ENCODE measurements around the gene HS6ST3.

Gene HS6ST3

DNA sequence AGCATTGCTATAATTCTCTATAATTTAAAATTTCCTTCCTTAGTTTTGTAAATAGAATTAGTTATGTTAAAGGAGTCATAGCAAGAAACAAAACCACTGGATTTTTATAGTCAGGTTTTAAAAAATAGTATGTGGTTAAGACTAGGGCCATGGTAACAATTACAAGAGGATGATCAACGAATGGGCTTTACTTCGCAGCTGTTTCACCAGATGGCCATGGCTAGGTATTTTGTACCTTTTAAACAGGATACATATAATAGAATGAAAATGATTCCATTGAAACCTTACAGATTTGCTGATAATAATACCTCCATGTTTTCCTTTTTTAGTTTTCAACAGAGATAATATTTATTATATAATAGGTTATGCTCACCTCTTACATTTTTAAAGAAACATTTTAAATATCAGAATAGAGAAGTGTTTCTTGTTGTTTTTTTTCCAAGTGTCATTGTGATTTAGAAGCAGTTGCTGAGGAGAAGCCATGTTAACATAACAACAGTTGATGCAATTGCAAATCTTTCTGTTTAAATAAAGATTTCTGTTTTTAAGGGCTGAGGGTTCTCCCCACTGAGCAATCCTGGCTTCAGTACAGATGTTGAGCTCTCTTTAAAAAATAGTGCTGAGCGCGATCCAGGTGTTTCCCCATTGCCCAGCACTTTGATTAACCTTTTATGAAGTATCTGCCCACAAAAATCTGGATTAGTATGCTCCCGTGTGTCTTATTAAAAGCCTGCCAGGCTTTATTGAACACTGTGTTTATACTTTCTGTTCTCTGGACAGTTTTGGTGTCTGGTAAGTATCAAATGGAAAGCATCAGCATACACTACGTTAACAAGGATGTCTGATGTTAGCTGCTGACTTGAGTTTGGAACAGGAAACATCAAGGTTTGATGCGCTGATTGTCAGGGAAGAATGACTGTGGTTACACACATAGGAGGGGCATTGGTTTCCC, 205.3 kb downstream of the HS6ST3 start:
- Histone ChIP-seq H3K9ac (ENCODE audit: low read length) (no peak overlapping the region), H3K36me3 (ENCODE audit: insufficient read depth, low read length) (no peaks in the 10 kb centered on the region), H3F3A (ENCODE audit: insufficient read depth, low read length) (no peaks in the 10 kb centered on the region), H3K27ac (ENCODE audit: low read depth, low read length, poor library complexity, severe bottlenecking) (no peak overlapping the region), H3K4me1 (ENCODE audit: insufficient read depth, low read length, severe bottlenecking) (no peaks in the 10 kb centered on the region), H3K9me2 (ENCODE audit: low read depth, low read length) (no peaks in the 10 kb centered on the region), H3K79me2 (ENCODE audit: insufficient read depth, low read length) (no peaks in the 10 kb centered on the region), H3K4me3 (ENCODE audit: low read depth, low read length, poor library complexity, severe bottlenecking) (no peak overlapping the region), H3K4me2 (ENCODE audit: low read length) (no peak overlapping the region), H3K27me3 (ENCODE audit: insufficient read depth, low read length) (no peaks in the 10 kb centered on the region), H2AFZ (ENCODE audit: low read length) (no peak overlapping the region), H4K20me1 (ENCODE audit: insufficient read depth, low read length) (no peaks in the 10 kb centered on the region), H3K9me3 (ENCODE audit: low read length) (no peaks in the 10 kb centered on the region)
- no peak for TF ChIP-seq EZH2 (IDR thresholded peaks at IDR 0.05; ENCODE audit: borderline replicate concordance, low read length)
- TF ChIP-seq, protein P1, sequence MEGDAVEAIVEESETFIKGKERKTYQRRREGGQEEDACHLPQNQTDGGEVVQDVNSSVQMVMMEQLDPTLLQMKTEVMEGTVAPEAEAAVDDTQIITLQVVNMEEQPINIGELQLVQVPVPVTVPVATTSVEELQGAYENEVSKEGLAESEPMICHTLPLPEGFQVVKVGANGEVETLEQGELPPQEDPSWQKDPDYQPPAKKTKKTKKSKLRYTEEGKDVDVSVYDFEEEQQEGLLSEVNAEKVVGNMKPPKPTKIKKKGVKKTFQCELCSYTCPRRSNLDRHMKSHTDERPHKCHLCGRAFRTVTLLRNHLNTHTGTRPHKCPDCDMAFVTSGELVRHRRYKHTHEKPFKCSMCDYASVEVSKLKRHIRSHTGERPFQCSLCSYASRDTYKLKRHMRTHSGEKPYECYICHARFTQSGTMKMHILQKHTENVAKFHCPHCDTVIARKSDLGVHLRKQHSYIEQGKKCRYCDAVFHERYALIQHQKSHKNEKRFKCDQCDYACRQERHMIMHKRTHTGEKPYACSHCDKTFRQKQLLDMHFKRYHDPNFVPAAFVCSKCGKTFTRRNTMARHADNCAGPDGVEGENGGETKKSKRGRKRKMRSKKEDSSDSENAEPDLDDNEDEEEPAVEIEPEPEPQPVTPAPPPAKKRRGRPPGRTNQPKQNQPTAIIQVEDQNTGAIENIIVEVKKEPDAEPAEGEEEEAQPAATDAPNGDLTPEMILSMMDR (IDR thresholded peaks at IDR 0.05; ENCODE audit: low read length) = no peak

DNA sequence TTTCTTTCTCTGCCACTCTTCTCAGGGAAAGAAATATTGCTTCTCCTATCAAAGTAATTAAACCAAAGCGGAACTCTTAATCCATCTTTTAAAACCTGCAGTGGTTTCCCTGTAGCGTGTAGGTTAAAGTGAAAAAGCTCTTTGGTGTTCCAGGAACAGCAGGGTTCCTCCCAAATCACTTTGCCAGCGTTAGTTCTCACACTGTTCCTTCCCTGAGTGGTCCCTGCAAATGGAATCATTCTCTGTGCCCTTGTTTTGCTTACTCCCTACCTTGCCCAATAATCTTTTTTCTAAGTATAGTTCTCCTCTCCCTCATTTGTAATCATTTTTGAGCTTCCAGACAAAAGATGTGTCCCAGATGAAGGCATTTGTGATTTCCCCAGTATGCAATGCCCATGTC, 207.5 kb downstream of the HS6ST3 start:
- TF ChIP-seq, protein P1 (IDR thresholded peaks at IDR 0.05; ENCODE audit: low read length) = no peak
- TF ChIP-seq EZH2 (IDR thresholded peaks at IDR 0.05; ENCODE audit: borderline replicate concordance, low read length) = no peak
- no peaks in the 10 kb centered on the region for H3K4me1 ChIP-seq (ENCODE audit: insufficient read depth, low read length, severe bottlenecking)
- H3K4me2 ChIP-seq (ENCODE audit: low read length) = no peak overlapping the region
- no peak overlapping the region for H3K4me3 ChIP-seq (ENCODE audit: low read depth, low read length, poor library complexity, severe bottlenecking)
- H3F3A ChIP-seq (ENCODE audit: insufficient read depth, low read length) = no peaks in the 10 kb centered on the region
- no peaks in the 10 kb centered on the region for H3K36me3 ChIP-seq (ENCODE audit: insufficient read depth, low read length)
- no peak overlapping the region for H3K27ac ChIP-seq (ENCODE audit: low read depth, low read length, poor library complexity, severe bottlenecking)
- H3K9me2 ChIP-seq (ENCODE audit: low read depth, low read length) = no peaks in the 10 kb centered on the region
- H3K27me3 ChIP-seq (ENCODE audit: insufficient read depth, low read length) = no peaks in the 10 kb centered on the region
- H4K20me1 ChIP-seq (ENCODE audit: insufficient read depth, low read length) = no peaks in the 10 kb centered on the region
- H3K9ac ChIP-seq (ENCODE audit: low read length) = no peak overlapping the region
- no peak overlapping the region for H2AFZ ChIP-seq (ENCODE audit: low read length)
- no peaks in the 10 kb centered on the region for H3K79me2 ChIP-seq (ENCODE audit: insufficient read depth, low read length)
- no peaks in the 10 kb centered on the region for H3K9me3 ChIP-seq (ENCODE audit: low read length)

DNA sequence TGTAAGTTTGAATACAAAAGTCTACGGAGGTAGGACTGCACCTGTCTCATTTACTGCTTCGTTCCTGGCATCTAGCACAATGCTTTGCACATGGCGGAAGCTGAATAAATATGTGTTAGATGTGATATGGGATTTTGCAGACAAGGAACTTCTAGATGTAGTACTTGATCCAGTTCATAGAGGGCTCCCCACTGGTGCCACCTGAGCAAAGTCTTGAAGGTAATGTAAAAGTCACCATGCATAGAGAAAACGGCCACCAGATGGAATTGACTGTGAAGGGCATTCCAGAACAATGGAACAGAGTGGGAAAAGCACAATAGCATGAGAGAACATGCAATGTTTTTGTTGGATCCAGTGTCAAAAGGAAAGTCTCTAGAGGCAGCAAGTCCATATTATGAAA, 209.3 kb downstream of the HS6ST3 start:
- H3K4me2 ChIP-seq (ENCODE audit: low read length) = no peak overlapping the region
- H3K4me3 ChIP-seq (ENCODE audit: low read depth, low read length, poor library complexity, severe bottlenecking) = no peak overlapping the region
- H3K27me3 ChIP-seq (ENCODE audit: insufficient read depth, low read length) = no peaks in the 10 kb centered on the region
- H3K27ac ChIP-seq (ENCODE audit: low read depth, low read length, poor library complexity, severe bottlenecking) = no peak overlapping the region
- no peak overlapping the region for H3K9ac ChIP-seq (ENCODE audit: low read length)
- no peaks in the 10 kb centered on the region for H3K36me3 ChIP-seq (ENCODE audit: insufficient read depth, low read length)
- no peaks in the 10 kb centered on the region for H3K9me2 ChIP-seq (ENCODE audit: low read depth, low read length)
- no peak overlapping the region for H2AFZ ChIP-seq (ENCODE audit: low read length)
- H3F3A ChIP-seq (ENCODE audit: insufficient read depth, low read length) = no peaks in the 10 kb centered on the region
- H3K9me3 ChIP-seq (ENCODE audit: low read length) = no peaks in the 10 kb centered on the region
- no peaks in the 10 kb centered on the region for H3K79me2 ChIP-seq (ENCODE audit: insufficient read depth, low read length)
- H3K4me1 ChIP-seq (ENCODE audit: insufficient read depth, low read length, severe bottlenecking) = no peaks in the 10 kb centered on the region
- H4K20me1 ChIP-seq (ENCODE audit: insufficient read depth, low read length) = no peaks in the 10 kb centered on the region
- TF ChIP-seq, protein P1 (IDR thresholded peaks at IDR 0.05; ENCODE audit: low read length) = peak; percentile 3; the same call in 1 of the 2 replicates
- no peak for TF ChIP-seq EZH2 (IDR thresholded peaks at IDR 0.05; ENCODE audit: borderline replicate concordance, low read length)

Data from OCI-LY1 (cell line).